Measurements from ENCODE around the gene KRTAP26-1.

- TF ChIP-seq CTCF (optimal IDR thresholded peaks at IDR 0.05 in 1 of 3, IDR thresholded peaks at IDR 0.05 in 1 of 3, conservative IDR thresholded peaks at IDR 0.05 in 1 of 3; ENCODE audit: extremely low read depth in 1 of 3, insufficient read depth in 2 of 3, low read length in 3 of 3) (no peak), EZH2 (IDR thresholded peaks at IDR 0.05; ENCODE audit: low read length) (no peak)
Measured at GRCh38 chr21:30345014-30345413, 24.9 kb upstream of the KRTAP26-1 start.

Data from keratinocyte (primary cell).